ENCODE data around the gene LIF. TPM values are rescaled to one million over a fixed set of nuclear protein-coding genes. Genes with fewer than 3 reads are reported as not detected.

The LIF gene
- total RNA-seq, 4 donors from 2014 or later = not detected

DNA sequence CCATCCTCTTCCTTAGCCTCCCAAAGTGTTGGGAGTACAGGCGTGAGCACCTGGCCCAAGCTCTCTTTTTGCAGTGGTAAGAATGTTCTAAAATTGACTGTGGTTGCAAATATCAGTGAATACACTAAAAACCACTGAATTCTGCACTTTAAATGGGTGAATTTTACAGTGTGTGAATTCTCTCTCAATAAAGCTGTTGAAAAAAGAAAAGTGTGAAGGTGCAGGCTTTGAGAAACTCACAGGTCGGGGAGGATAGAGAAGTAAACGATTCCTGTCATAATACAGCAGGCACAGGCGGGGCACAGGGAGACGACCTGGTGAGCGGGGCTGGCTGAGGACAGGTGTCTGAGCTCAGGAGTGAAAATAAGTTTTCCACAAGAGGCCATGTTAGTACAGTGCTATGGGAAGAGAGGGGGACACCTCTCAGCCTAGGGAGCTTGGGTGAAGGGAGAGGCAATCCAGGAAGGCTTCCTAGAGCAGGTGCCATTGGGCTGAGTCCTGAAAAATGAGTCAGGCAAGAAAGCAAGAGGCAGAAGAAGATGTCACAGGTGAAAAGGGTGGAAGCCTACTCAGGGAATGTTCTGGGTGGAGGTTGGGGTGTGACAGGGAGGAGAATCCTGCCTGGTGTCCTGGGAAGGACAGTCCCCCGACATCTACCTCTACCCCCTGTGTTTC lies 26.1 kb downstream of the LIF start:
- H3K4me1 ChIP-seq = no peaks in the 10 kb centered on the region
- no peak overlapping the region for H3K27ac ChIP-seq
- no peaks in the 10 kb centered on the region for H3K9me3 ChIP-seq
- in situ Hi-C loops (cut with MboI; ENCODE audit: low sequenced_read_pairs in 4 of 4) = no loop called here
- ATAC-seq (no peak), DNase-seq (no peak)
- peaks cover 0 to 20% (median 15%) of the 10 kb centered on the region in 3 donors for H3K27me3 ChIP-seq
- TF ChIP-seq, protein P1, sequence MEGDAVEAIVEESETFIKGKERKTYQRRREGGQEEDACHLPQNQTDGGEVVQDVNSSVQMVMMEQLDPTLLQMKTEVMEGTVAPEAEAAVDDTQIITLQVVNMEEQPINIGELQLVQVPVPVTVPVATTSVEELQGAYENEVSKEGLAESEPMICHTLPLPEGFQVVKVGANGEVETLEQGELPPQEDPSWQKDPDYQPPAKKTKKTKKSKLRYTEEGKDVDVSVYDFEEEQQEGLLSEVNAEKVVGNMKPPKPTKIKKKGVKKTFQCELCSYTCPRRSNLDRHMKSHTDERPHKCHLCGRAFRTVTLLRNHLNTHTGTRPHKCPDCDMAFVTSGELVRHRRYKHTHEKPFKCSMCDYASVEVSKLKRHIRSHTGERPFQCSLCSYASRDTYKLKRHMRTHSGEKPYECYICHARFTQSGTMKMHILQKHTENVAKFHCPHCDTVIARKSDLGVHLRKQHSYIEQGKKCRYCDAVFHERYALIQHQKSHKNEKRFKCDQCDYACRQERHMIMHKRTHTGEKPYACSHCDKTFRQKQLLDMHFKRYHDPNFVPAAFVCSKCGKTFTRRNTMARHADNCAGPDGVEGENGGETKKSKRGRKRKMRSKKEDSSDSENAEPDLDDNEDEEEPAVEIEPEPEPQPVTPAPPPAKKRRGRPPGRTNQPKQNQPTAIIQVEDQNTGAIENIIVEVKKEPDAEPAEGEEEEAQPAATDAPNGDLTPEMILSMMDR (IDR thresholded peaks at IDR 0.05 in 4 of 5, conservative IDR thresholded peaks at IDR 0.05 in 1 of 5) = no peak
- no peak for TF ChIP-seq POLR2A (IDR thresholded peaks at IDR 0.05)
- intact Hi-C loops (cut with DNase I; ENCODE audit: low total_unique reads) = no loop called here
- H3K4me3 ChIP-seq = no peak overlapping the region
- H3K36me3 ChIP-seq = no peaks in the 10 kb centered on the region

- no peaks in the 10 kb centered on the region for H3K9me3 ChIP-seq
Measured at GRCh38 chr22:30219668-30220278, 26.8 kb downstream of the LIF start.

DNA sequence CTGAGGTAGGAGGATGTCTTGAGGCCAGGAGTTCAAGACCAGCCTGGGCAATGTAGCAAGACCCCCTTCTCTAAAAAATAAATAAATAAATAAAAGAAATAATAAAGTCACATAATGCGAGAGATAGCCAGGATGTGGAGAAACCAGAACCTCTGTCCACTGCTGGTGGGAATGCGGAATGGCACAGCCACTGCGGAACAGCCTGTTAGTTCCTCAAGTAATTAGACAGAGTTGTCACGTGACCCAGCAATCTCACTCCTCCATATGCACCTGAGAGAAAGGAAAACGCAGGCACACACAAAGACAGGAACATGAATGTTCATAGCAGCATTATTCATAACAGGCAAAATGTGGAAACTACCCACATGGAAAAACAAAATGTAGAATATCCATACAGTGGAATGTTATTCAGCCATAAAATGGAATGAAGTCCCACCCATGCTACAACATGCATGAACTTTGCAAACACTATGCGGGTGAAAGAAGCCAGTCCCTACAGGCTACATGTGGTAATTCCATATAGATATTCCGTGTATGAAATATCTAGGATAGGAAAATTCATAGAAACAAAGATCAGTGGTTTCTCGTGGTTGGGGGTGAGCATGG lies 27.4 kb downstream of the LIF start:
- intact Hi-C loops (cut with DNase I; ENCODE audit: low total_unique reads) (no loop called here), in situ Hi-C loops (cut with MboI; ENCODE audit: low sequenced_read_pairs in 4 of 4) (no loop called here)
- H3K4me3 ChIP-seq = no peak overlapping the region
- TF ChIP-seq, protein P1 (IDR thresholded peaks at IDR 0.05 in 4 of 5, conservative IDR thresholded peaks at IDR 0.05 in 1 of 5) = no peak
- no peak for TF ChIP-seq POLR2A (IDR thresholded peaks at IDR 0.05)
- H3K9me3 ChIP-seq = no peaks in the 10 kb centered on the region
- H3K4me1 ChIP-seq = no peaks in the 10 kb centered on the region
- H3K27me3 ChIP-seq = peaks cover 0 to 25% (median 15%) of the 10 kb centered on the region in 3 donors
- DNase-seq (no peak), ATAC-seq (no peak)
- no peak overlapping the region for H3K27ac ChIP-seq
- no peaks in the 10 kb centered on the region for H3K36me3 ChIP-seq

More at GRCh38 chr22:30219668-30220278, 26.8 kb downstream of the LIF start:
- Histone ChIP-seq H3K27ac (no peak overlapping the region), H3K36me3 (no peaks in the 10 kb centered on the region), H3K4me1 (no peaks in the 10 kb centered on the region), H3K27me3 (peaks cover 0 to 25% (median 15%) of the 10 kb centered on the region in 3 donors), H3K4me3 (no peak overlapping the region)
- DNase-seq (no peak), ATAC-seq (no peak)
- in situ Hi-C loops (cut with MboI; ENCODE audit: low sequenced_read_pairs in 4 of 4) (no loop called here), intact Hi-C loops (cut with DNase I; ENCODE audit: low total_unique reads) (no loop called here)
- TF ChIP-seq, protein P1 (IDR thresholded peaks at IDR 0.05 in 4 of 5, conservative IDR thresholded peaks at IDR 0.05 in 1 of 5) = no peak
- no peak for TF ChIP-seq POLR2A (IDR thresholded peaks at IDR 0.05)

DNA sequence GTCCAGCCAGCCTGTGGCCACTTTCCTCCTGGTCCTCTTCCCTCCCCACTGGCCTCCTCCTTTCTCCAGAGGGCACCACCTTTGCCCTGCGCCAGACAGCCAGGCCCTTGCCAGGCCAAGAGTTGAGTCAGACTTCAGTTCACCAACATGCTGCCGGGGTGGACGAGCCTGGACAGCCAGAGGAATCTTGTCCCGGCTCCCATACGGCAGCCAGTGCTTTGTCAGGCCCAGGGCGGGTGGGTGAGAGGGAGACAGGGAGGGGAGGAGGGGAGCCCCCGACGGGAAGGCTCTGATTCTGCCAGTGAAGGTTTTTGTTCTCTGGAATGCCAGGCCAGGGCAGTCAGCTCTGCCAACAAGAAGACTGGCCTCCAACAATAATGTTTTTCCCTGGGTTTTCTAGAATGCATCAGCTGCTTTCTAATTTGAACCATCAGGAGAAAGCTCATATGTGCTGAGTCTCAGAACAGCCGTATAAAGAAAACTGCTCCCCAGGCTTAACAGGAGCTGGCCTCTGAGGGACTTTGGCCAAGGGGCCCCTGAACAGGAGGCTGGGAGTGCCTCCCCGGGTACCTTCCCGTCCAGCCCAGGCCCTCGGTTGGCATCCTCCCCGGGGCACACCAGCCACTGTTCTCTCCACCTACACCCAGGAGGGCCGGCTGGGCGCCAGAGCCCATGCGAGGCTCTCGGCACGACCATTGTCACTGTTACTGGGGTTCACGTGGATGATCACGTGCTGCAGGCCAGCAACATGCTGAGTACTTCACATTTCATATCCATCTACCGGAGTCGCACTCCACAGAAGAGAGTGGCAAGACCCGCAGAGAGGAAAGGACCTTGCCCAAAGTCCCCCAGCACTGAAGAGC lies 28.6 kb downstream of the LIF start:
- no peak for ATAC-seq
- in situ Hi-C loops (cut with MboI; ENCODE audit: low sequenced_read_pairs in 4 of 4) = no loop called here
- Histone ChIP-seq H3K9me3 (no peaks in the 10 kb centered on the region), H3K4me3 (no peak overlapping the region), H3K27me3 (peaks cover 0 to 25% (median 20%) of the 10 kb centered on the region in 3 donors), H3K4me1 (no peaks in the 10 kb centered on the region), H3K27ac (no peak overlapping the region), H3K36me3 (no peaks in the 10 kb centered on the region)
- intact Hi-C loops (cut with DNase I; ENCODE audit: low total_unique reads) = no loop called here
- TF ChIP-seq, protein P1 (IDR thresholded peaks at IDR 0.05 in 4 of 5, conservative IDR thresholded peaks at IDR 0.05 in 1 of 5) = no peak
- no peak for DNase-seq
